ENCODE results near the gene EVI2B.
"Not testable (repeated sequence)": the region's sequence is repeated elsewhere in the genome, so short reads cannot be mapped to it uniquely, and the experiment has no call there.

The EVI2B gene

DNA sequence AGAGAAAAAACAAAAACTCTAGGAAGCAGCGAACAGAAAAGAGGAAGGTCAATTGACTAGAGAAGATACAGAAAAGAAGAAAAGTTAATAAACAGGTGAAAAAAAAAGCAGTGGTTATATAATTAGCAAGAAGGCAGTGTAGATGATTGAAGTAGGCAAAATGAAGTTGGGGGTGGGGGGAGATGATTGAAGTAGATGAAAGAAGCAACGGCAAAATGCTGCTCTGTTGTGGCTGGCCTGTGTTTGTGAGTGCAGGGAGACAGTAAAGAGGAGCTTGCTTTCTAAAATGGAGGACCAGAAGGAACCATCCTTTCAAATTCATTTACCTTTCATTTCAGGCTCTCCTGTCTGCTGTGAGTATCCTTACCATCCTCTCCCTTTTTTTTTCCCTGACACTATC is 3.6 kb downstream of the EVI2B start:
- no peak for DNase-seq (ENCODE audit: low read depth in 2 of 2)

DNA sequence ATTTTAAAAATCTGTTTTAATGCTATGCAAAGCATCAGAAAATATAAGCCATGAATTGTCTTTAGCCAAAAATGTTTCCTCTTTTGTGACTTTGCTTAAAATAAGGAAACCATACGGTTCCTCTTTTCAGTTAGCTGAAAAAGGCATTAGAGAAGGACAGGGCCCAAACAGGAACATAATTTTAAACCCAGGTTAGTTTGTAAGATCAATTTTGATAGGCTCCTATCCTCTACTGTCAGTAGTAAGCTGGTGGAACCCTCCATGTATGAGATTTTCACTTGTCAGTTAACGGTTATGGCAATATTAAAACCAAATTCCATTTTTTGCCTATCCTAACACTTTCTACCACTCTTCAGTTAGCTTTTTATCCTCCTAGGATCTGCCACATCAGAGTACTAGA is 4.3 kb downstream of the EVI2B start:
- no peak for DNase-seq (ENCODE audit: low read depth in 2 of 2)

DNA sequence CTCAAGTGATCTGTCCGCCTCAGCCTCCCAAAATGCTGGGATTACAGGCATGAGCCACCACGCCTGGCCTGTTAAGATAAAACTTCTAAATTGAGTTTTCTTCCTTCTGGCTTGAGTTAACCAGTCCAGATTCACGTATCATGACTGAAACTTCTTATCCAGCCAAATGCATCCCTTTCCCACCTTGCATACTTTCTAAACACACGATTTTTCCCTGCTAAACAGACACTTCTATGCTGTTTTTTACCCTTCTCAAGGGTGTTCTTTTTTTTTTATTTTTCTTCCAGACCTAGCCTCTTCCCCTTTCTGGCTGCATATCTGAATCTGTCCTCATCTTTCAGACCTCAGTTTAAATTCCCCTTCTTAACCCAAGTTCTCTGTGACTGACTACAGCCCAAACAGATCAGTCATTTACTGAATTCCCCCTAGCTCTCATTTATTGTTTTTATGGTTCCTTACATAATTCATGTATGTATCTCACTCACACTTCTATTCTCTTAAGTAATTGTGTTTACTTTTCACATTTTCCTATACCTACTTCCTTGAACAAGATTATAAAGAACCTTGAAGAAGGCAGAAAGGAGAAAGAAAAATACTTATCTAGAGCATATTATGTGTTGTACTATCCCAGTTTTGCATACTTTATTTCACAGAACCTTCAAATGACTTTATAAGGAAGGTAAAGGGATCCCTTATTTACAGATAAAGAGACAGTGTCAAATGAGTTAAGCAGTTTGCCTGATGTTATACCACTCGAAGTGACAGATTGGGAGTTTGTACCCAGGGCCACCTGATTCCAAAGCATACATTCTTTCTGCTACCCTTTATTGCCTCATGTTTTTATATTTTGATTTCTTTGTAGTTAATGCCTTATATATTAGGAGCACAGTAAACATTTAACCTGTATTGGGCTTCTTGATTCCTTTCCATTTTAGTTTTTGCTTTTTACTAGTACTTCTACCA is 5.2 kb downstream of the EVI2B start:
- DNase-seq (ENCODE audit: low read depth in 2 of 2): no peak

DNA sequence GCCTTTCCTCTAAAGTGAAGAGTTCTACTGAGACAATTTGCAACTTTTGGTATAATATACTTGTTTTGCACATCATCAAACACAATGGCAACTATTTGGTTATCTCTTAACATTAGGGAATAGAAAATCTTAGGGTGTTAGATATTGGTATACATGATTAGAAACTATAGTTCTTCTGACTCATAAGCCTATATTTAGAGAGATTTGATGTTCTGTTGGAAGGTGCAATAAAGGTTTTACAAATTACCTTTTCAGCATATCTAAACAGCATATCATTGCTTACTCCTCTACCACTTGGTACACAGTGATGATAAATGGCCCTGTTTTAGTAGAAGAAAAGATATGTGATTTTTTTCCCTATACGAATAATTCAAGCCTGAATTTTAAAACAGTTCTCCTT is 6.2 kb downstream of the EVI2B start:
- no peak for DNase-seq (ENCODE audit: low read depth in 2 of 2)

DNA sequence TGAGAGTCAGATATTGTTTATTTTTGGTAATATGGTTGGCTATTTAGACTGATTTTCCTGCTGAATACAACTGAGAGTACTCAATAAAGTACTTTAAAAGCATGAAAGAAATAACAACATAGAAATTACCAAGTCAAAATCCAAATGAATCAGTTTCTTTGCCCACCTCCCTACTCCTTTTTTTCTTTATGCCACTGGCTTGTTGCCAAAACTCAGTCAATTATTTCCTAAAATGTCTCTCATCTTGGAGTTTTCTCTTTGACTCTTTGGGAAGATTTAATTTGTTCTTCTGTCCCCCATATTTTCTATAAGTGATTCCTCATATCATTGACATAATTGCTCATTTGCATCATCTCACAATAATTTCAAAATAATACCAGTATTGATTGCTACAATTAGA is 14.2 kb downstream of the EVI2B start:
- no peak for DNase-seq (ENCODE audit: low read depth in 2 of 2)

DNA sequence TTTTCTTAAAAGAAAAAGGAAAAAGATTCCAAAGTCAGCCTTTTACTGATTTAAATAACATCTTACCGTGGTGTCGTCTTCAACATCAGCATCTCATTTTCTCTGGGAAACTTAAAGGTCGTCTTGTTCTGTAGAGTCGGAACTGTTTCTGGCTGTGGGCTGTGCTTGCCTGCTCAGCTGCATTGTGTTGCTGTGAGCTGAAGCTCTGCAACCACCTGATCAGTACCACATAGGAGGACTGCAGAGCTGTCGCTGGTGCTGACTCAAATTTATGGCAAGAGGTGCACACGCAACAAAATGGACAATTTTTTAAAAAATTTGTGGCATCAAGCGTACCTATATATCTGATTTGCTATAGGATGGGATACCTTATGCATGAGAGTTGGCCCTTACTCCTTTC is 16.8 kb downstream of the EVI2B start, which contains the start of gene OMG:
TSS of gene OMG (minus strand) at position 150 of the 400 bp plus-strand sequence. CDS start 908 bp downstream, outside the sequence.
- DNase-seq (ENCODE audit: low read depth in 2 of 2): no peak

DNA sequence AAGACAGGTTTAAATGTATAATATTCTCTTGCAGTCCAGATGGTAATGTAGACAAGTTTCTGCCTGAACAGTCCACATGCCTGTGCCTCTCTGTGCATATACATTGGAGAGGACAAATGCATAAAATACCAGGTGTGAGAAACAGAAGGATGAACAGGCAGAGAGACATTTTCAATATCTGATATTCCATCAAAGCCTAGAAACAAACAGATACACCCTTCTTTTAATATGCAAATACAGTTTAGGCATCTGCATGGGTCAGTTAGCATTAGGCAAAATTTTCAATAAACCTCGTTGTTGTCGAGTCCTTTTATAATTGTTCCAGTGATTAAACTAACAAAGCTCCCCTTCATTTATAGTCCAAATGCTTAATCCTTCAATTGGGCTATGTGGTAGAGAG is 17.7 kb downstream of the EVI2B start:
- no peak for DNase-seq (ENCODE audit: low read depth in 2 of 2)

DNA sequence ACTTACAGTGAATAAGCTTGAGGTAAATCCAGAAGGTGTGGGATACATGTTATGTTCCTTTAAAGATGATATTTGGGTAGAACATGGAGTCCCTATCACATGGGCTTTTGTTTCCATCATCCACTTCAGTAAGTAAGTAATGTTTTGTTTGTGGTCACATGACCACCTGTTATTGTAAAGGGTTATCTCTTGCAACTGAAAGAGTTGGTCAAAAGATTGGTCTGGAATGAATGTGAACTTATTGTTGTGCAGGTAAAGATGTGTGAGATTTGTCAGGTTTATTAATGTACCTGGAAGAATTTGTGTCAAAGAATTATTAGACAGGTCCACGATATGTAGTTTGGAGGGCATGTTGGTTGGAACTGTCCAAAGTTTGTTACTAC is 18.4 kb downstream of the EVI2B start:
- no peak for DNase-seq (ENCODE audit: low read depth in 2 of 2)

DNA sequence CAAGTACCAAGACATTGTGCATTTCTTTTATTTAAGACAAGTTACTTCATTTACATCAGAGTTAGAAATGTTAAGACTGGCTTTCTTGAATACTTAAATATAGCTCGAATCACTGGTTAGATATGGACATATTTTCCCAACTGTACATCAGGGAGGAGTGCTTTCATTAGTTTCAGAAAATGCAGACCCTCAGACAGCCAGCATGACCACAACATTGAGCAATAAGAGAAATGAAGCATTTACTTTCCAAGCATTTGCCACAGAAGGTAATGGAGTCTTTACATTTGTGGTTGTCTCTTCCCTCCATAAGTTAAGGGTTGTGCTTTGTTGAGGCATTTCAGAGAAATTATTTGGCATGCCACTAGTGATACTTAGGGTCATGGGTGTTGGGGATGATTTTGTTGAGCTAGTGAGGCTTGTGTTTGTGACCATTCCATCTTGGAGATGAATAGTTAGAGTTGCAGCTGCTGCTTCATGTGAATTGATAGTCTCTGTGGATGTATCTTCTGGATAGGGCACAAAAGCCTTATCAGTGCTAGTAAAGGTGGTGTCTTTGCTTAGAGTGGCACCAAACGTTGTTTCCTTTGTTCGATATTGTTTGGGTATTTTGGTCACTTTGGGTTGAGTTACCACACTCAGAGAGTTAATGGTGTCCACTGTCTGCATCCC is 18.9 kb downstream of the EVI2B start:
- no peak for DNase-seq (ENCODE audit: low read depth in 2 of 2)

DNA sequence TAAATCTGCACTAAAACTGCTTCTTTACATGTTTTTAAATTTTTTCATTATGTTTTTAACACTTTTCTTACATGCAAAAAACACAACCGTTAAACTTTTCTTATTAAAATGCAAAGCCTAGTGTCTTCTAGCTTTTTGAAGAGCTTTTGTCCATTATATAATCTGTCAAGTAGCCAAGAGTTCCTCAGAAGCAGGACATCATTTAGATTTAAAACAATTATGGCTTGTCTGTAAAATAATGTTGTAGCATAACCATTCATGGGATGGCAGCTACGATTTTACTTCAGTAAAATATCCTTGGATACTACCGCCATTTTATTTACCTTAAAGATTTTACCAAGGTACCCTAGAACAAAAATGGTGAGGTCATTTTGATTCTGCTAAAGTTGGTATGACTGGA is 19.6 kb downstream of the EVI2B start:
- no peak for DNase-seq (ENCODE audit: low read depth in 2 of 2)

DNA sequence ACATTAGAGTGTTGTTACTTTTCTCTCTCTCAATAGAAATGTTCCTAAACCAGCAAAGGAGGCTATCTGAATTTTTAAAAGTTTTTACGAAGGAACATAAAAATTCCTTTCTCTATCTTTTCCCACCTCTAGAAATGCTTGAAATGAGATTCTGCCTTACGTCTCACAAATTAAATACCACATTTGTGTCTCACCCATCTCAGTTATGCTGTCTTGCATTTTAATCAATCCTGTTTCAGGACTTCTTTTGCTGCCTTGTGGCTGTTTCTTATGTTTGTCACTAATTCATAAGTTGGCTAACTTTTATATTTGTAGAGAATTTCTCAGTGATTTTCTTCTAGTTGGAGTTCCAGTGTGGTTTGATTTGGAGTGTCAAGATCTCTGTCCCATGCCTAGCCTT is 20.3 kb downstream of the EVI2B start:
- no peak for DNase-seq (ENCODE audit: low read depth in 2 of 2)

DNA sequence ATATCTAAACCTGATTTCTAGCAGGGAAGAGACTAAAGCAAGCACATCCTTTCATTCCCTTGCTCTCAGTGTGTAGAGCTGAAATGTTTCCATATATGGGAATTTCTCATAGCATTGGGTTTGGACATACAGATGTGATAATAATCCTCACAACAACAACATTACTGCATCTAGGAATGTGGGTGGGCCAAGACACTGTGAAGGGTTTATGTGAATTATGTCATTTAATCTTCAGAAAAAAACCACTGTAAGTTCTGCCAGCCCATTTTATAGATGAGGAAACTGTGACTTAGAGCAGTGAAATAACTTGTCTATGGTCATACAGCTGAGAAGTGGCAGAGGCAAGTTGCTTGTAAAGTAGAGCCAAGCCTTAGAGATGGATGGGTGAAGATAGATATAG is 22.0 kb downstream of the EVI2B start:
- DNase-seq (ENCODE audit: low read depth in 2 of 2): no peak

DNA sequence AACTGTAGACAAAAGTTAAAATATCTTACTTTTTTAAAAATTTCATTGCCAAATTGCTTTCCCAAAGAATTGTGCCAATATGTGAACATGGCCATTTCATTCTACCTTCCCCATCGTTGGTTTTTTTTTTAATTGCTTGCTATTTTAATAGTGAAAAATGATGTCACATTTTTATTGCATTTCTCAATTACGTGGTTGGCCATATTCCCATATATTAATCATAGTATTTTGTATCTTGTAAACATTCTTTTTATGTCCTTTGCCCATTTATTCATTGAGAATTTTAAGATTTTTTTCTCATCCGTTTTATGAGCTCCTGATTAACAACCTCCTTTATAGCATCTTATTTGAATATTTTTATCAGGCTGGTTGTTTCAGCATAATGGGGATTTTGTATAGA is 24.1 kb downstream of the EVI2B start:
- DNase-seq (ENCODE audit: low read depth in 2 of 2): no peak

DNA sequence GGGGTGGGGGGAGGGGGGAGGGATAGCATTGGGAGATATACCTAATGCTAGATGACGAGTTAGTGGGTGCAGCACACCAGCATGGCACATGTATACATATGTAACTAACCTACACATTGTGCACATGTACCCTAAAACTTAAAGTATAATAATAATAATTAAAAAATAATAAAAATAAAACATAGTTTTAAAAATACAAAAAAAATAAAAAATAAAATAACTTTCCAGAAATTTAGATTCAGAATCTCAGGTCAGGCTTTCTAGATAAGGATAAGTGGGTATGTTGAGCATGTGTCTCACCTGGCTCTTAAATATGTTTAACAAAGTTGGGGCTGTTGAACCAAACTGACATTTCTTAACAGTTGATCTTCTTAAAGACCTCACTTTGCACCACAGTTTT is 25.9 kb downstream of the EVI2B start:
- not testable (repeated sequence) for DNase-seq (ENCODE audit: low read depth in 2 of 2)

DNA sequence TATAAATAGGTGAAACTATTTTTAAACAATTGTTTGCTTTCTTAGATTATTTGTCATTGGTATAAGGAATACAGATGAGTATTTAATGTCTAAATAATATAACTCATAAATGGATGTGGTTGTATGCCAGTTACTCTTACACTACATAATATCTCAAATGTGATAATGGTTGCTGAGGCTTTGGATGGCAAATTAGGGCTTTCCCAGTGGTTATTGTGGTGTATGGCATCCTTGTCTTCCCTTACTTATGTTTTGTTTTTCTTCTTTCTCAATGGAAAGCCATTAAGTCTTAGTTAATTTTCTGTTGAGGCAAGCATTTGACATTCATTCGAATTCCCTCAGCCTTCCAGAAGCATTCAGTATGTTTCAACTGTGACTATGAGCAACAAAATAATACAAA is 27.3 kb downstream of the EVI2B start:
- no peak for DNase-seq (ENCODE audit: low read depth in 2 of 2)

DNA sequence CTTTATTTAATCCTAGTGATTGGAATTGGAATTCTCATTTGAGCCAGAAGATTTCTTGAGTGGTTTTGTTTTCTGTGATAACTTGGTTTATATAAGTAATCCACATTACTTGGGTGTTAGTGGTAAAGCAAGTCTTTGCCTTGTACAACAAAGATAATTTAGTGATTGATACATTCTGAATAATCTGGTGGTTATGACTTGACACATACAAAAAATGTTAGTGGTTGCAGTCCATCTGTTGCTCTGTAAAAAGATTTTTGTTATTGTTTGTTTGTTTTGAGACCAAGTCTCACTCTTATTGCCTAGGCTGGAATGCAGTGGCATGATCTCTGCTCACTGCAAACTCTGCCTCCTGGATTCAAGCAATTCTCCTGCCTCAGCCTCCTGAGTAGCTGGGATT is 30.0 kb downstream of the EVI2B start:
- DNase-seq (ENCODE audit: low read depth in 2 of 2): no peak

DNA sequence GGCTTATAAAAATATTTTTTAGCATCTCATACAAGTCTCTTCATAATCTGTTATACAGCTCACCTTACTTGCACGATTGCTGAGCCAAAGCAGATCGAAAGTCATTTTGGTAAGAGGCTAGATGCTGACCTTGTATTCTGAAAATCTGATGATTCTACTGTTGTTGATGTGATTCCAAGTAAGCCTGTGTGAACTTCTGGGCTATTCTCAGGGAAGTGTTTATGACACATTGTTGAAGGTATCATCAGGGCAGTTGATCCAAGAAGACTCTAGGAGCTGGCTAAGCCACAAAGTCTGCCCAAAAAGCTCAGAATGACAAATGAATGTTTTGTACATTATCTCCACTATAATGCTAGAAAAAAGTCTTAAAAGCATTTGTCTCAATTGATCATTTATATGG is 32.8 kb downstream of the EVI2B start:
- no peak for DNase-seq (ENCODE audit: low read depth in 2 of 2)

DNA sequence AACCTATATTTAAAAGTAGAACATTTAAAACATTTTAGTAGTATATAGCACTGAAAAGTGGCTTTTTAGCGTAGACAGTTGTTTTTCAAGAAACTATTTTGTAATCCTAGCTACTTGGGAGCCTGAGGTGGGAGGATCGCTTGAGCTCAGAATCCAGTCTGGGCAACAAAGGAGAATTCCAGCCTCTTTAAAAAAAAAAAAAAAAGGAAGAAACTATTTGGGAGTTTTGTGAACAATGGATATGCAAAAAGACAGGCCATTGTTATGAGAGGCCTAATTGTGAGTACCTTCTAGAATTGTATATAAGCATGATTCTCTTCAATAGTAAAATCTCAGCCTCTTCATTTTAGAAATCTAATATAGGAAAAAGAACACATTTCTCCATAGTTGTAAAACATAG is 34.5 kb downstream of the EVI2B start:
- no peak for DNase-seq (ENCODE audit: low read depth in 2 of 2)

DNA sequence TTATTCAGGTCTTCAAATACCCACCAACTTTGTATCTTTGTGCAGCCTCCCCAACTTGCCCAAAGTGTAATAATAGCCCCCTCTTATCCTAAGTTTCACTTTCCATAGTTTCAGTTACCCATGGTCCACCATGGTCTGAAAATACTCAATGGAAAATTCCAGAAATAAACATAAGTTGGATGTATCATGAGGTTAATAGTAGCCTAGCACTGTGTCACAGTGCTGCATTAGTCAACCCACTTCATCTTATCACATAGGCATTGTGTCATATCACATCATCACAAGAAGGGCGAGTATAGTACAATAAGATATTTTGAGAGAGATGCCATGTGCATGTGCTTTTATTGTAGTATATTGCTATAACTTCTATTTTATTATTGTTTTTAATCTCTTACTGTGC is 38.7 kb downstream of the EVI2B start:
- no peak for DNase-seq (ENCODE audit: low read depth in 2 of 2)

DNA sequence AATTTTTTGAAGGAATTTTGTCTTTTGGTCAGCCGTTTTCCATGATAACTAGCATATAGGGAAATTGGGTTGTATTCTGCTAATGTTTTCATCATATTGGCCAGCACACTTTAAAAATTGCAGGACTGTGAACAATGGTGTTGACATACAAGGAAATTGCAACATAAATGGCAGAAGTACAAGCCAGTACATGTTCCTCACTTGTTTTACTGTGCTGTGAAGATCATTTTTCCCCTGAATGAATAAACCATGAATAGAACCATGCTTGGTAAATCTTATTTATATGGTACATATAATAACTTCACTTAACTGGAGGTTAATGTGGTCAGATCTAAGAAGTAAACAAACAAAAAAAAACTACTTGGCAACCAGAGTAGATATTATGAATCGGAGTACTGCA is 39.6 kb downstream of the EVI2B start:
- DNase-seq (ENCODE audit: low read depth in 2 of 2): no peak

DNA sequence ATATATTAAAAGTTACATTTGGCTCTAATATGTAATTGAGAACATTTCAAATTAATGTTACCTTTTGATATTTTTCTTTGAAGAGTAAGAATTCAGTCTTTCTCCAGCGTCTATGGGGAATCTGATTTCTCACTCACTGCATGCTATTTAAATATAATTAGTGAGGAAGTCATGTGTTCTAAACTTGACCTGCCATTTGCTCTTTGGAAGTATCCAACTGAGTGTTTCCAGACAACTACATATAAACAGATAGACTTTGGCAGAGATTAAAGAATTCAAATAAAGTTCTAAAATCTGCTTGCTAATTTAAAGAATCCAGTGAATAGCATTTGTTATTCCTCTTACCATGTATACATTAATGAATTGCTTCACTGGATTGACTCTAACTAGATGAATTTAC is 40.3 kb downstream of the EVI2B start:
- no peak for DNase-seq (ENCODE audit: low read depth in 2 of 2)

DNA sequence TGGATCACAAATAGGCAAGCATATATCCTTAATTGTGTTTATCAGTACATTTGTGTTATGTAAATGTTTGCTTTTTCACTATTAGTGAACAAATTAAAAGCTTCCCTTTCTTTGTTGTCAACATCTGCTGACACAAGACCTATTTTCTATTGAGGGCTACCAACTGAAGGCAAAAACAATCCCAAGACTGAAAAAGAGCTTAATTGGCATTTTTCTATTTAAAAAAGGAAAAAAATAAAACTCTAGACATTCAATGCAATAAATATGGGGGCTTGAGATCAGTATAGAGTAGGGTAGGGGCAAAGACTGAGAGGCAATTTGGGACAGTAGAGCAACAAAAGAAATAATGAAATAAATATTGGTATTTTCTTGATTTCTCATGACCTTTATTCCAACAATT is 41.1 kb downstream of the EVI2B start:
- no peak for DNase-seq (ENCODE audit: low read depth in 2 of 2)

DNA sequence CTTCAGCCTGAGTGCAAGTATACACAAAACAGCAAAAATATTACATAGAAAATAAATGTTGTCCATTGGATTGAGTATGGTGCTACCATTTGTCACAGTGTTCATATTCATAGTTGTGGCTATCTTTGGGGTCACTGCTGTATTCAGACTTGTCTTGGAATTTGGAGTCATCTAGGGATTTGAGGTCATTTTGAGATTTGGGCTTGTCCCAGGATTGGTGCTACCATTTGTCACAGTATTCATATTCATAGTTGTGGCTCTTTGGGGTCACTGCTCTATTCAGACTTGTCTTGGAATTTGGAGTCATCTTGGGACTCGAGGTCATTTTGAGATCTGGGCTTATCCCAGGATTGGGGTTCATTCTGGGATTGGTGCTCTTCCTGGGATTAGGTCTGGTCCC is 41.6 kb downstream of the EVI2B start:
- DNase-seq (ENCODE audit: low read depth in 2 of 2): no peak
